GM18511 (cell line): ENCODE data around the gene ACSS1.

Experiments
- ATAC-seq: cut with Tn5 transposase; IDR thresholded peaks from one replicate; pipeline ENCODE4 v1.9.1; 2021; ENCODE audit warnings: mild to moderate bottlenecking, moderate library complexity; ENCODE audit not compliant: unreplicated experiment

The ACSS1 gene

DNA sequence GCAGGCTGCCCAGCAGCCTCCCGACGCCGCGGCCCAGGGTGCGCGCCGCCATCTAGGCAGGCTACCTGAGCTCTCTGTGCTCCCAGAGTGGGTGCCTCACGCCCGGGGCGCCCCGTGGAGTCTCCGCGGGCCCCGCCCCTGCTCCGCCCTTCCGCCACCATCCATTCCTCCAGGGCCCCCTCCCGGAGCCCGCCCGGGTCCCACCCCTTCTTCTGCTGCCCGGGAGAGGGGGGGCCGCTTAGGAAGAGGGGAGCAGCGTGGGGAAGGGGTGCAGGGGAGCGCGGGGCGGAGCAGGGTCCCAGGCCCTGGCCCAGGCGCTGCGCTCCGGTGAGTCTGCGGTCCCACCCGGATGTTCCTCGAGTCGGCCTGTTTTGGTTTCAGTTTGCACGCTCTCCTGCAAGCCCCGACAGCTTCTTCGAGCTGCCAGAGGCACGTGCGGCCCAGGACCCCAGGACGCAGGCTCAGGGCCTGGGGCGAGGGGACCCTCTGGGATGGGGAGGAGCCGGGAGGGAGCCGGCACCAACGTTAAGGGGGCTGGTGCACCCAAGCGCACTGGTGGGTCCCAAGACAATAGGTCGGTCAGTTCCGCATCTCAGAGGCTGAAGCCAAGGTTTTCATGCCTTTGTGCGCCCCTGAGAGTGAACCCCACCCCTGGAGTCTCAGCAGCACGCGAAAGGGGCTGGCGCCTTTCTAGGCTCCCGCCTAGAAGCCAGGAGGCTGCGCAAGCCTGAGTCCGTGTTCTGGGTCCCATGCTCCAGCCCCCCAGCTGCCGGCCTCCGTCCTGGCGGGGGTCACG lies at the start of gene ACSS1:
Gene ACSS1, minus strand, starts transcription at position 89 of the 796 bp plus-strand sequence. Its CDS starts 37 bp downstream, at position 52.
- ATAC-seq: peak; percentile 69

DNA sequence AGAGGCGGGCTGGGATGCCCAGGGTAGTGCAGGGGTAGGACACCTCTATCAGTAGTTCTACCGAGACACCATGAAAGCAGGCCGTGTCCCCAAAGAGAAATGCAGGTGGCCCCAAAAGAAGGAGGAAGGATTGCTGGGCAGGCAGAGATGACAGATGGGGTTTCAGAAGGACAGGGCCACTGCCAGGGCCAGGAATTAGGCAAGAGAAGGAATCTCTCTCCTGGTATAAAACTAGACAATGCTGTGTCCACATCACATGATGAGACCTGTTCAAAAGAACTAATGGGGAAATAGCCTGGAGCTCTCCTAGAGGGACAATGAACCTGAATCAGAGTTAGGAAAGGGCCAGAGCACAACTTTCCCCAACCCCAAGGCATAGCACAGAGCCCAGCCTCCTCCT lies 45.6 kb upstream of the ACSS1 start:
- no peak for ATAC-seq

DNA sequence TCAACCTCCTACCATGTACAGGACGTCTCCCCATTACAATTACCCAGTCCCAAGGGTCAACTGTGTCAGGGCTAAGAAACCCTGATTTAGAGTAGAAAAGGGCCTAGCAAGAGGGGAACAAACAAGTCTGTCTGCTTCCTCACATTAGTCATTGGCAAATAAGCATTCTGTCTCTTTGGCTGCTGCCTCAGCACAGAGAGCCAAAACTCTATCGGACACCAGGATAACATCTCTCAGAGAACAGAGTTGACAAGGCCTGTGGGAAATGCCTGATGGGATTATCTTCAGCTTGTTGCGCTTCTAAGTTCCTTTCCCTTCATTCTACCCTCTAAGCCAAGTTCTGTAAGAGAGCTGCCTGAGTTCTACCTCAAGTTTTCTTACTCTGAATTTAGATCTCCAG lies 43.0 kb upstream of the ACSS1 start:
- ATAC-seq: no peak

- ATAC-seq: no peak
These were observed 41.7 kb upstream of the ACSS1 start for GRCh38 chr20:25099601-25100140.

- no peak for ATAC-seq
These were observed 39.6 kb upstream of the ACSS1 start for GRCh38 chr20:25097498-25097897.

- peak; percentile 97 for ATAC-seq
These were observed 32.8 kb upstream of the ACSS1 start for GRCh38 chr20:25090492-25091429.

GRCh38 chr20:25089662-25090061 lies 31.7 kb upstream of the ACSS1 start:
- no peak for ATAC-seq

DNA sequence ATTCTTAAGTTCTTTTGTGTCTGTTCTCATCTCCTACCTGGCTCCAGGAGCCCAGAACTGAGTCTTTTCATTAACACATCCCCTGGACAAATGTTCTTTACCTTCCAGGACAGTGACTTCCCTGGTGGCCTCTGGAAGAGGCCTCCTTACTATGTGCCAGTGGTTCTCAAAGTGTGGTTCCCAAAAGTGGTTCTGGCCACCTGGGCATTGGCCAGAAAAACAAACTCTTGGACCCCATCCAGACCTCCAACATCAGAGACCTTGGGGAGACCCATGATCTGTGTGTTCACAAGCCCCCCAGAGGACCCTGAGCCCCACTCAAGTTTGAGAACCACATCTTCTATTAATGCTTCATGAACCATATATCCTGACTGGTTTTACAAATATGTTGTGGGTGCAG lies 31.2 kb upstream of the ACSS1 start:
- no peak for ATAC-seq

DNA sequence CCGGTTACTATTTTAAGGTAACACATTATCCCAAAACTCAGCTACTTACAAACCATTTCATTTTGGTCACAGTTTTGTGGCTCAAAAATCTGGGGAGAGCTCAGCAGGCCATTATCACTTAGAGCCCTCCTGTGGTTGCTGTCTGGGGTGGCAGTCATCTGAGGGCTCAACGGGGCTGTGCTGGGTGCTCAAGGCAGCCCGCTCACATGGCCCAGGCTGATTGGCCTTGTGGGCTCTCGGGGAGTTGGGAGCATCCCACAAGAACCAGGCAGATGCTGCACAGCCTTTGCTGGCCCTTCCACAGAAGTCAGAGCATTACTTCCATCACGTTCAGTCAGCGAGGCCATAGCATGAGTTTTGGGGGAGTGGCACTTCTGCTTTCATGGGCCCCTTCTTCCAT lies 30.3 kb upstream of the ACSS1 start:
- no peak for ATAC-seq

- ATAC-seq: no peak
These were observed 29.4 kb upstream of the ACSS1 start for GRCh38 chr20:25087186-25087929.

DNA sequence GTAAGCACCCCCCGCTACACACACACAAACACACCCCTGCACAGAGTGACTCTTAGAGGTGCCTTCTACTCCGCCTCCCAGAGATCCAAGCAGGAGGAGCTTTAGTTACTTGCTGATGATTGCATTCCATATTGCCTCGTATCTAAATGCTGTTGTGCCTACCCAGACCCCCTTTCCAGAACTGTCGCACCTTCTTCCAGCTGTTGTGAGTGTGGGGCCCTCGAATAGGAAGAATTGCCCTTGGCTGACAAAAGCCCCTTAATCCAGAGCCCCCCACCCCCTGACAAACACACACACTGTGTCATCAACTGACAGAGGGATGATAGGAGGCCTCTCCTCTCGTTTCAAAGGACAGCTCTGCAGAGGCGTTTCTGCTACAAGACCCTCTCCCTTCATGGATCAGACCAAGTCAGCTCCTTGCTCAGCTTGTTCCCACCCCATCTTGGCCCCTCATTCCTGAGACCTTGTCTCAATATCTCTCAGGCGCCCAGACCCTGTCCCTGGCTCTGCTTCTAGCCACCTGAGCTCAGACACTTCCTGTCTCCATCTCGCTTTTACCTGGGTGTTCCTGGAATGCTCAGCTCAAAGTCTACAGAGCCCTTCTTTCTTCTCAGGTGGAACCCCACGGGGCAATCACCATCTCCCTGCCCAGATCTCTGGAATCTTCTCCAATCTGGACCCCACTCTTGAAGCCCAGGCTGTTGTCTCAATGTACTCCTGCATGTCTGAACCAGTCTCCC lies 28.0 kb upstream of the ACSS1 start:
- ATAC-seq: no peak

GRCh38 chr20:25084626-25085187 lies 26.8 kb upstream of the ACSS1 start:
- ATAC-seq: no peak

GRCh38 chr20:25083773-25084625 lies 26.1 kb upstream of the ACSS1 start:
- ATAC-seq: no peak

- ATAC-seq: no peak
These were observed 25.3 kb upstream of the ACSS1 start for GRCh38 chr20:25083141-25083772.

DNA sequence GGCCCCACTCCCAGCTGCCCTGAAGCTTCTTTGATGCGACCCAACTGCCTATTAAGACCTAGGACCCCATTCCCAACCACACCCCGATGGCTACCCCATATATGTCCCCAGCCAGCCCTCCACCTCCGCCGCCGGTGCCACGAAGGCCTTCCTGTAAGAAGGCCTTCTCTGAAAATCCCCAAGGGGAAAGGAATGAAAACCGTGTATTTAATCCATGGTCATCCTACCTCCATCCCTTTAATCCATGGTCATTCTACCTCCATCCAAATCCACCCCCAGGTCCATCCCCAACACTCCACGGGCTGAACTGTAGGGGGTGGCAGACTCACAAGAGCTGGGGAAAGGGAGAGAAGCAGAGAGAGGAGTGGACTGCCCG lies 24.5 kb upstream of the ACSS1 start:
- no peak for ATAC-seq

DNA sequence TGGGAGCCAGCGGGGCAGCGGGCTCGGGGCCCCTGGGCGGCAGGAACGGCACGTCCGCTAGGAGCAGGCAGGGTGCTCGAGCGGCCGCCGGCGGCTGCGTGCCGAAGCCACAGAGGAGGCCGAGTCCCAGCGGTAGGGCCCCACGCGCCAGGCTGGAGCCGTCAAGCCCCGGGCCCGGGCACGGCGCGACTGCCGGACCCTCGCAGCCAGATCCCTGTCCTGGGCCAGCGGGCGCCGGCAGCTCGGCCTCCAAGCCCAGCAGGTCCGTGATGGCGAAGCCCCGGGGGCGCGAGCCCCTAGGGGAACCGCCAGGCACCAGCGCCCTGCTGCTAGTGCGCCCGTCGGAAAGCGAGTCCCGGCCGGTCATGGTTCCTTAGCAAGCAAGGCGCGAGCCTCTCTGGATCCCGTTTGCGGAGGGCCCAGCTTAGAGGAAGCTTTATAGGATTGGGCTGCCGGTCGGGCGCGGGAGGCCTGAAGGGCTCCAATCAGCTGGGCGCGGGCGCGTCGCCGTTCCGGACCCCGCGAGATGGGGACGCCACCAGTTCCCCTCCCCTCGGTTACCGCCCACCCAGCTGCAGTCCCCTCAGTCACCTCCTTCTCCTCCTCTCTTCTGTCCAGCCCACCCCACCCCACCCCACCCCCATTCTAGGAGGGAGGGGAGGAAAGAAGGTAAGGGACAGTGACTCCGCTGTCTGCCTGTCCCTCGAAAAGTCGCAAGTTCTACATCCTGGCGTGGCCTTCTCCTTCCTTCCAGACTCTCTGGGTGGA lies 24.0 kb upstream of the ACSS1 start, which contains the start of gene VSX1:
Gene VSX1, minus strand, starts transcription at position 412 of the 768 bp plus-strand sequence. Its CDS starts 45 bp downstream, at position 367.
- ATAC-seq: no peak

DNA sequence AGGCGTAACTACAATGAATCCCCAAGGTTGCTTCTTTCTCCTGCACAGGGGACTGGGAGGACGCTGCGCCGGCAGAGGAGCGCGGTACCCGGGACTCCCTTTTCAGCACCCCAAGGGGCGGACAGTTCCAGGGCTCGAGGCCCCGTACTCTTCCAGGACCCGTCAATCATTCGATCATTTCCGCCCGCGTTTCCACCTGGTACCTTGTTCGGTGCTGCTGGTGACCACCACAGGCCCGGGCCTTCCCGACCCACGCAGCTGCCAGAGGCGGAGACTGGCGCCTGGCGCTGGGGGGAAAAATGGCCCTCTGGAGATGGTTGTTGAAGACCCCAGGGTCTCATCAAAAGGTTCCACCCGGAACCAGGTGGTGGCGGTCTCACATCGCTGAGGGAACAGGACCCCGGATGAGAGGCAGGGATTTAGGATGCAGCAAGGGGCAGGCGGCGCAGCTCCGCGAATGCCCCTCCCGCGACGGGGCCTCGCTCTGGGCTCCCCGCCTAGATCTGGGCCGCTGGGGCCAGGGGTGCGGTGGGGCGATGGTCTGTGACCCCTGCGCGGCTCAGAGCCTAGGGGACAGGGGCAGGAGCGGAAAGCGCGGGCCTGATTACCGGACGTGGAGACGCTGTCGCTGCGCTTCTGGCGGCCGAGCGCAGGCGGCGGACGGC lies 23.3 kb upstream of the ACSS1 start:
- no peak for ATAC-seq
